RKO (cell line): ENCODE measurements around the gene ZMAT2.
"Not testable (repeated sequence)": the region's sequence is repeated elsewhere in the genome, so short reads cannot be mapped to it uniquely, and the experiment has no call there.

Experiments used
- DNase-seq: peaks from one replicate; pipeline ENCODE4 v3.0.0-alpha.2; 2016; ENCODE audit warnings: low spot score

The ZMAT2 gene

GRCh38 chr5:140708787-140709186 lies 8.5 kb downstream of the ZMAT2 start:
- DNase-seq: not testable (repeated sequence)

- peak; percentile 99 for DNase-seq
Measured at GRCh38 chr5:140710899-140711552, 10.8 kb downstream of the ZMAT2 start.

GRCh38 chr5:140711794-140712193 lies 11.5 kb downstream of the ZMAT2 start:
- no peak for DNase-seq

- DNase-seq: no peak
Measured at GRCh38 chr5:140713562-140714094, 13.4 kb downstream of the ZMAT2 start.

- not testable (repeated sequence) for DNase-seq
Measured at GRCh38 chr5:140716238-140716637, 16.0 kb downstream of the ZMAT2 start.

GRCh38 chr5:140718266-140718592 lies 18.0 kb downstream of the ZMAT2 start:
- no peak for DNase-seq

GRCh38 chr5:140720738-140721137 lies 20.5 kb downstream of the ZMAT2 start:
- peak; percentile 73 for DNase-seq

GRCh38 chr5:140721395-140721794 lies 21.1 kb downstream of the ZMAT2 start:
- not testable (repeated sequence) for DNase-seq

- DNase-seq: peak; percentile 98
Measured at GRCh38 chr5:140725799-140726471, 25.7 kb downstream of the ZMAT2 start.

- DNase-seq: no peak
Measured at GRCh38 chr5:140733098-140733497, 32.9 kb downstream of the ZMAT2 start.

- peak; percentile 59 for DNase-seq
Measured at GRCh38 chr5:140734354-140734753, 34.1 kb downstream of the ZMAT2 start.

GRCh38 chr5:140737486-140737885 lies 37.2 kb downstream of the ZMAT2 start:
- DNase-seq: no peak

- no peak for DNase-seq
Measured at GRCh38 chr5:140741967-140742366, 41.7 kb downstream of the ZMAT2 start.

- DNase-seq: no peak
Measured at GRCh38 chr5:140753561-140753960, 53.3 kb downstream of the ZMAT2 start.
